ENCODE measurements around the gene OCA2. TPM values are rescaled to one million over a fixed set of nuclear protein-coding genes. Genes with fewer than 3 reads are reported as not detected.

The OCA2 gene
- total RNA-seq, 1 experiment from 2014 or later = 0.57 TPM

DNA sequence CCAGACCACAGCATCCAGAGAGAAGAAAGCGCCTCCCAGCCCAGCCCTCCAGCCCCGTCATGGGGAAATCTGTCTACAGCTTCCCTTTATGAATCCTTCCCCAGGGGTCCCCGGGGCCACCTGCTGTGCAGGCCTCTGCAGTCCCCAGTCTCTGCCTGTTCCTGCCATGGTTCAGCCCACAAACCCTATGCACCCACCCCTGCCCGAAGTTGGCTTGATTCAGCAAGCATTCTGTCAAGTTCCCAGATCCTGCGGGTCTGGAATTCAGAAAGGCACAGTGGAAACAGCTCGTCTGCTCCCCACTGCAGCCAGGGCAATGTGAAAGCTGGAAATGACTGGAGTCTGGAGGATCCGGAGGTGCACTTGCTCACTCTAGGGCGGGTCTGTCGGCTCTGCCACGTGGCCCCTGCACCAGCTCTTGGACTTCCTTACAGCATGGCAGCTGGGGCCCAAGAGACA, 2.9 kb upstream of the OCA2 start:
- Histone ChIP-seq H3K9me3 (no peaks in the 10 kb centered on the region), H3K27me3 (replicated peaks; ENCODE audit: control insufficient read depth, insufficient read depth, low read length) (no peaks in the 10 kb centered on the region), H3K4me1 (peaks cover 7% of the 10 kb centered on the region; the same call in 1 of the 2 replicates), H3K36me3 (ENCODE audit: control insufficient read depth, insufficient read depth, low read length) (no peaks in the 10 kb centered on the region; the same call in 1 of the 2 replicates), H3K4me3 (ENCODE audit: low read depth, low read length) (no peak overlapping the region)
- ChIA-PET POLR2A (no interaction called here), CTCF (no interaction called here)
- DNase-seq = no peak
- TF ChIP-seq, protein P1, sequence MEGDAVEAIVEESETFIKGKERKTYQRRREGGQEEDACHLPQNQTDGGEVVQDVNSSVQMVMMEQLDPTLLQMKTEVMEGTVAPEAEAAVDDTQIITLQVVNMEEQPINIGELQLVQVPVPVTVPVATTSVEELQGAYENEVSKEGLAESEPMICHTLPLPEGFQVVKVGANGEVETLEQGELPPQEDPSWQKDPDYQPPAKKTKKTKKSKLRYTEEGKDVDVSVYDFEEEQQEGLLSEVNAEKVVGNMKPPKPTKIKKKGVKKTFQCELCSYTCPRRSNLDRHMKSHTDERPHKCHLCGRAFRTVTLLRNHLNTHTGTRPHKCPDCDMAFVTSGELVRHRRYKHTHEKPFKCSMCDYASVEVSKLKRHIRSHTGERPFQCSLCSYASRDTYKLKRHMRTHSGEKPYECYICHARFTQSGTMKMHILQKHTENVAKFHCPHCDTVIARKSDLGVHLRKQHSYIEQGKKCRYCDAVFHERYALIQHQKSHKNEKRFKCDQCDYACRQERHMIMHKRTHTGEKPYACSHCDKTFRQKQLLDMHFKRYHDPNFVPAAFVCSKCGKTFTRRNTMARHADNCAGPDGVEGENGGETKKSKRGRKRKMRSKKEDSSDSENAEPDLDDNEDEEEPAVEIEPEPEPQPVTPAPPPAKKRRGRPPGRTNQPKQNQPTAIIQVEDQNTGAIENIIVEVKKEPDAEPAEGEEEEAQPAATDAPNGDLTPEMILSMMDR (IDR thresholded peaks at IDR 0.05; ENCODE audit: insufficient read depth in 1 of 2, low read depth in 1 of 2, low read length in 1 of 2, severe bottlenecking in 1 of 2, unreplicated experiment in 1 of 2) = no peak
- intact Hi-C loops (cut with micrococcal nuclease; ENCODE audit: unreplicated experiment) = no loop called here
- Mint-ChIP-seq H3K36me3 (ENCODE audit: insufficient read depth, unreplicated experiment) (peaks cover 14% of the 10 kb centered on the region), H3K9me3 (ENCODE audit: unreplicated experiment) (no peaks in the 10 kb centered on the region), H3K27ac (ENCODE audit: unreplicated experiment) (no peak overlapping the region), H3K27me3 (ENCODE audit: insufficient read depth, unreplicated experiment) (peaks cover 9% of the 10 kb centered on the region), H3K4me3 (ENCODE audit: unreplicated experiment) (no peak overlapping the region), H3K4me1 (ENCODE audit: low read depth, unreplicated experiment) (peaks cover 11% of the 10 kb centered on the region)
- BruUV-seq (replicated peaks) = no TSS peak

DNA sequence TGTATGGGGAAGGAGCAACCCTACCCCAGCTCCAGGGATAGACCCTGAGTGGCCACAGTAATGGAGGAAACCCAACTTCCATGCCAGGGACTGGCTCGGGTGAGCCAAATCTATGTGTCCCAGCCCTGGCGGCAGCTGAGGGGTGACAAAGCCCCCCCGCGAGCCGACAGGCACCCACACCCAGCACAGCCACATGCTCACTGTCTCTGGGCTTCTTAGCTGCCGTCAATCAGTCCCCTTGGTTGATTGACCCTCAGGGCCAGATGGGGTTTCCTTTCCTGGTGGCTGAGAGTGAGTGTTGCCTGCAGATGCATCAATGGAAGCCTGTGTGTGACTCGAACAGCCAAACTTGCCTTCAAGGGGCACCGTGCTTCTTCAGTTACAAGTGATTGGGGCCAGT, 2.1 kb upstream of the OCA2 start:
- peaks cover 13% of the 10 kb centered on the region for H3K36me3 Mint-ChIP-seq (ENCODE audit: insufficient read depth, unreplicated experiment)
- Histone ChIP-seq H3K4me3 (ENCODE audit: low read depth, low read length) (no peak overlapping the region), H3K27me3 (replicated peaks; ENCODE audit: control insufficient read depth, insufficient read depth, low read length) (no peaks in the 10 kb centered on the region), H3K4me1 (peaks cover 7% of the 10 kb centered on the region), H3K9me3 (no peaks in the 10 kb centered on the region), H3K36me3 (ENCODE audit: control insufficient read depth, insufficient read depth, low read length) (no peaks in the 10 kb centered on the region; the same call in 1 of the 2 replicates)
- no peak overlapping the region for H3K4me3 Mint-ChIP-seq (ENCODE audit: unreplicated experiment)
- peaks cover 11% of the 10 kb centered on the region for H3K4me1 Mint-ChIP-seq (ENCODE audit: low read depth, unreplicated experiment)
- no TSS peak for BruUV-seq (replicated peaks)
- ChIA-PET POLR2A (no interaction called here), CTCF (no interaction called here)
- H3K27ac Mint-ChIP-seq (ENCODE audit: unreplicated experiment) = no peak overlapping the region
- DNase-seq = no peak
- TF ChIP-seq, protein P1 (IDR thresholded peaks at IDR 0.05; ENCODE audit: insufficient read depth in 1 of 2, low read depth in 1 of 2, low read length in 1 of 2, severe bottlenecking in 1 of 2, unreplicated experiment in 1 of 2) = no peak
- intact Hi-C loops (cut with micrococcal nuclease; ENCODE audit: unreplicated experiment) = no loop called here
- H3K9me3 Mint-ChIP-seq (ENCODE audit: unreplicated experiment) = no peaks in the 10 kb centered on the region
- H3K27me3 Mint-ChIP-seq (ENCODE audit: insufficient read depth, unreplicated experiment) = peaks cover 9% of the 10 kb centered on the region

DNA sequence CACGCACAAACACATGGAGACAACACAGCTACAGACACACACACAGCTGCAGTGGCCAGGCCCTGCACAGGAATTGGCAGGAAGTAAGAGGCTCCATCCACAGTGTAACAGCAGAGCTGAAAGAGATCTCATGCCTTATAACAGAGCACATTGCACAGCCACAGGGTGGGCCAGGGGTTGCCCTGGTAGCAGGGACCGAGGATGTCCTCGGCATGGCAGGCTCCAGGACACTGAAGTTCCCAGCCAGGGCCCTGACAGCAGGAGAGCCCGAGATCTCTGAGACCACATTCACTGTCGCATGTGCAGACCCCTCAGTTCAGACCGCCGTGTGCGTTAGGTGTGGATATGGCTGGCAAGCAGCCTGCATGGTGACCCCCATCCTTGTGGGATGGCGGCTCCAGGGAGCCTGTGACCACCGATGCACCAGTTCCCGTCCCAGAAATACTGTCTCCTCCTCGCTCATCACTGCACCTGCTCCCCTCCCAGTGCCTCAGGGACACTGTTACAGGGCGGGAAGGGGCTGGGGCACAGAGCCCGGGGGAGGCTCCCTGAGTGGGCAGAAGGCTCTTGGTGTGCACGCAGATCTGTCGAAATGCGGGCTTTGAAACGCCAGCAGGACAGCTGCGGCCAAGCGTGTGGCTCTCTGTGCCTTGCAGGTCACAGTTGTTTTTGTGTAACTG, 1.5 kb upstream of the OCA2 start:
- H3K36me3 ChIP-seq (ENCODE audit: control insufficient read depth, insufficient read depth, low read length) = no peaks in the 10 kb centered on the region; the same call in 1 of the 2 replicates
- H3K36me3 Mint-ChIP-seq (ENCODE audit: insufficient read depth, unreplicated experiment) = peaks cover 7% of the 10 kb centered on the region
- no peak for DNase-seq
- no peaks in the 10 kb centered on the region for H3K9me3 ChIP-seq
- no peak overlapping the region for H3K27ac Mint-ChIP-seq (ENCODE audit: unreplicated experiment)
- TF ChIP-seq, protein P1 (IDR thresholded peaks at IDR 0.05; ENCODE audit: insufficient read depth in 1 of 2, low read depth in 1 of 2, low read length in 1 of 2, severe bottlenecking in 1 of 2, unreplicated experiment in 1 of 2) = no peak
- intact Hi-C loops (cut with micrococcal nuclease; ENCODE audit: unreplicated experiment) = no loop called here
- H3K4me1 Mint-ChIP-seq (ENCODE audit: low read depth, unreplicated experiment) = peaks cover 11% of the 10 kb centered on the region
- peak overlapping the region; percentile 71 for H3K4me3 Mint-ChIP-seq (ENCODE audit: unreplicated experiment)
- H3K4me1 ChIP-seq = peaks cover 7% of the 10 kb centered on the region
- CTCF ChIA-PET = interaction anchor here (1.7 kb wide), 1 partner anchor 25 kb away, joined by 22 read pairs; no protein-coding TSS in a partner anchor
- H3K9me3 Mint-ChIP-seq (ENCODE audit: unreplicated experiment) = no peaks in the 10 kb centered on the region
- H3K27me3 Mint-ChIP-seq (ENCODE audit: insufficient read depth, unreplicated experiment) = peaks cover 9% of the 10 kb centered on the region
- H3K4me3 ChIP-seq (ENCODE audit: low read depth, low read length) = no peak overlapping the region
- H3K27me3 ChIP-seq (replicated peaks; ENCODE audit: control insufficient read depth, insufficient read depth, low read length) = no peaks in the 10 kb centered on the region
- BruUV-seq (replicated peaks) = no TSS peak
- POLR2A ChIA-PET = no interaction called here

All from Caco-2 (cell line).